ENCODE data around the gene UBE2QL1. TPM values are rescaled to one million over a fixed set of nuclear protein-coding genes. Genes with fewer than 3 reads are reported as not detected.

The UBE2QL1 gene
- total RNA-seq, 1 donor from 2014 or later: not detected

DNA sequence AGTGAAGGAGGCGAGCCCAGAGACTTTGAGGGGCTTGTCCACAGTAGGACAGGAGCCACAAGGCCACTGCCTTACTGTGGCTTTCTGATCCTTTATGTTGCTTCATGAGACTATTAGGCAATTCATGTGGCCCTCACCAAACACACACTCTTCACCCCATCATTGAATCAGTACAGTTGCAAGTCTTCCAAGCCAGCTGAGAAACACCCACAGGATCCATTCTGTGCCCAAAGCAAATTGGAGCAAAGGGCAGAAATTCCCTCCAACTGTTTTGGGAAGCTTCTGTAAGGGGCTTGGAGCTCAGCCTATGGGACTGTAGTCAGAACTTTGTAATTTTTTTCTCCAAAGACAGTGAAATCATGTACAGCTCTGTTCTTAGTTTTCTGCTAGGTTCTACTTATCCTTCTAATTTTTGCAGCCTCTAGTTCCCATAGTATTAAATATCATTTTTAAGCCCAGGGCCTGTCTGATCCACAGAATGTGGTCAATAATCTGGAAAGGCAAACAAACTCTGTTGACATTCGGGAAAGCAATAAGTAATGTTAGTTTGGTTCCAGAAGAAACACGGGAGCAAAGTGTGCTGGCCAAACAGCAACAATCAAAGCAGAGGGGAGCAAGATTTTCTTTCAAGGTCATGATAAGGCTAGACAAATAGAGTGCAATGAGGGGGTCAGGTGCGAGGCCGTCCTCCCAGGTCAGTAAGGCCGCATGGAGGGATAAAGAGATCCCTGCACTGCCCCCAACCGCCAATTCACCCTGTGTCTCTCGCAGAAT lies 47.0 kb downstream of the UBE2QL1 start:
- Mint-ChIP-seq H3K9me3 (ENCODE audit: unreplicated experiment) (no peaks in the 10 kb centered on the region), H3K27ac (ENCODE audit: unreplicated experiment) (no peak overlapping the region), H3K4me3 (ENCODE audit: unreplicated experiment) (no peak overlapping the region), H3K36me3 (ENCODE audit: unreplicated experiment) (no peaks in the 10 kb centered on the region), H3K4me1 (ENCODE audit: unreplicated experiment) (peaks cover 3% of the 10 kb centered on the region), H3K27me3 (ENCODE audit: unreplicated experiment) (peaks cover 3% of the 10 kb centered on the region)
- DNase-seq (ENCODE audit: extremely low spot score, unreplicated experiment): no peak
- TF ChIP-seq, protein P1, sequence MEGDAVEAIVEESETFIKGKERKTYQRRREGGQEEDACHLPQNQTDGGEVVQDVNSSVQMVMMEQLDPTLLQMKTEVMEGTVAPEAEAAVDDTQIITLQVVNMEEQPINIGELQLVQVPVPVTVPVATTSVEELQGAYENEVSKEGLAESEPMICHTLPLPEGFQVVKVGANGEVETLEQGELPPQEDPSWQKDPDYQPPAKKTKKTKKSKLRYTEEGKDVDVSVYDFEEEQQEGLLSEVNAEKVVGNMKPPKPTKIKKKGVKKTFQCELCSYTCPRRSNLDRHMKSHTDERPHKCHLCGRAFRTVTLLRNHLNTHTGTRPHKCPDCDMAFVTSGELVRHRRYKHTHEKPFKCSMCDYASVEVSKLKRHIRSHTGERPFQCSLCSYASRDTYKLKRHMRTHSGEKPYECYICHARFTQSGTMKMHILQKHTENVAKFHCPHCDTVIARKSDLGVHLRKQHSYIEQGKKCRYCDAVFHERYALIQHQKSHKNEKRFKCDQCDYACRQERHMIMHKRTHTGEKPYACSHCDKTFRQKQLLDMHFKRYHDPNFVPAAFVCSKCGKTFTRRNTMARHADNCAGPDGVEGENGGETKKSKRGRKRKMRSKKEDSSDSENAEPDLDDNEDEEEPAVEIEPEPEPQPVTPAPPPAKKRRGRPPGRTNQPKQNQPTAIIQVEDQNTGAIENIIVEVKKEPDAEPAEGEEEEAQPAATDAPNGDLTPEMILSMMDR (IDR thresholded peaks at IDR 0.05): no peak

DNA sequence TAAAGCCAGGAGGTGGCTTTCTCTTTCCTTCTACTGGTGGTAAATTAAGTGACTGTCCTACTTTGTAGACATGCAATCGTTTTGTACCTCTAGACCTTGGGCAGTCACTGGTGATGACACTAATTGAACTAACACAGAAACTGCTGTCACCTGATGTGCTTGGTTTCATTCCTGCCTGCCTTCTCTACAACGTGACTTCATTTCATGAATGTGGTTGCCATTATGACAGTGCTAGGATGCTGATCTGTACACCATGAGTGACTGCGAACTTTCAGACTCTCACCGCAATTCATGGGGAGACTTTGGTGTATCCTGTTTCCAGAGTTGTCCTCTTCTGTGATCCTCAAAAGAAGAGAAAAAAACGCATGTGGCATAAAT lies 47.5 kb downstream of the UBE2QL1 start:
- Mint-ChIP-seq H3K4me1 (ENCODE audit: unreplicated experiment) (no peaks in the 10 kb centered on the region), H3K9me3 (ENCODE audit: unreplicated experiment) (no peaks in the 10 kb centered on the region), H3K27ac (ENCODE audit: unreplicated experiment) (no peak overlapping the region), H3K4me3 (ENCODE audit: unreplicated experiment) (no peak overlapping the region), H3K27me3 (ENCODE audit: unreplicated experiment) (peaks cover under 1% of the 10 kb centered on the region), H3K36me3 (ENCODE audit: unreplicated experiment) (no peaks in the 10 kb centered on the region)
- TF ChIP-seq, protein P1 (IDR thresholded peaks at IDR 0.05): no peak
- no peak for DNase-seq (ENCODE audit: extremely low spot score, unreplicated experiment)

- Mint-ChIP-seq H3K4me3 (ENCODE audit: unreplicated experiment) (no peak overlapping the region), H3K9me3 (ENCODE audit: unreplicated experiment) (no peaks in the 10 kb centered on the region), H3K27ac (ENCODE audit: unreplicated experiment) (no peak overlapping the region), H3K4me1 (ENCODE audit: unreplicated experiment) (no peaks in the 10 kb centered on the region), H3K27me3 (ENCODE audit: unreplicated experiment) (no peaks in the 10 kb centered on the region), H3K36me3 (ENCODE audit: unreplicated experiment) (no peaks in the 10 kb centered on the region)
- TF ChIP-seq, protein P1 (IDR thresholded peaks at IDR 0.05): no peak
- no peak for DNase-seq (ENCODE audit: extremely low spot score, unreplicated experiment)
Observed at GRCh38 chr5:6496636-6497035, 48.0 kb downstream of the UBE2QL1 start.

GRCh38 chr5:6497262-6497661 lies 48.6 kb downstream of the UBE2QL1 start:
- no peak for DNase-seq (ENCODE audit: extremely low spot score, unreplicated experiment)
- Mint-ChIP-seq H3K9me3 (ENCODE audit: unreplicated experiment) (no peaks in the 10 kb centered on the region), H3K36me3 (ENCODE audit: unreplicated experiment) (no peaks in the 10 kb centered on the region), H3K4me1 (ENCODE audit: unreplicated experiment) (no peaks in the 10 kb centered on the region), H3K27me3 (ENCODE audit: unreplicated experiment) (no peaks in the 10 kb centered on the region), H3K4me3 (ENCODE audit: unreplicated experiment) (no peak overlapping the region), H3K27ac (ENCODE audit: unreplicated experiment) (no peak overlapping the region)
- TF ChIP-seq, protein P1 (IDR thresholded peaks at IDR 0.05): no peak

DNA sequence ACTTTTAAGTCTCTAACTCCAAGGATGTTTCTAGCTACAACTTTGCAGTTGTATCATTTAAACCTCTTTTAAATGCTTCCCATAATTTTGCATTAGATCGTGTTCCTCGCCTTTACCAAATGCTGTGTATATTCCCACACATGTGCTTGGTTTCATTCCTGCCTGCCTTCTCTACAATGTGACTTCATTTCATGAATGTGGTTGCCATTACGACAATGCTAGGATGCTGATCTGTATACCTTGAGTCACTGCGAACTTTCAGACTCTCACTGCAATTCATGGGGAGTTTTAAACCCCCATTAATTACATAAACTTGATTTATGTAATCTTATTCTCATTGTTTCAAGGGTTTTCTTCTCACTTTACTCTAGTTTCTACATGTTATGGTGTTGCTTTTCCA lies 50.3 kb downstream of the UBE2QL1 start:
- Mint-ChIP-seq H3K27ac (ENCODE audit: unreplicated experiment) (no peak overlapping the region), H3K9me3 (ENCODE audit: unreplicated experiment) (no peaks in the 10 kb centered on the region), H3K4me3 (ENCODE audit: unreplicated experiment) (no peak overlapping the region), H3K4me1 (ENCODE audit: unreplicated experiment) (no peaks in the 10 kb centered on the region), H3K36me3 (ENCODE audit: unreplicated experiment) (no peaks in the 10 kb centered on the region), H3K27me3 (ENCODE audit: unreplicated experiment) (no peaks in the 10 kb centered on the region)
- TF ChIP-seq, protein P1 (IDR thresholded peaks at IDR 0.05): no peak
- DNase-seq (ENCODE audit: extremely low spot score, unreplicated experiment): no peak
